Hematopoietic multipotent progenitor cell treated with erythropoietin and hydrocortisone succinate and interleukin-3 and kit ligand, for 4 days (in vitro differentiated cells): ENCODE data around the gene USP37.

Experiments used
- DNase-seq: peaks from one replicate; pipeline ENCODE4 v3.0.0-alpha.2; 2015

The USP37 gene

DNA sequence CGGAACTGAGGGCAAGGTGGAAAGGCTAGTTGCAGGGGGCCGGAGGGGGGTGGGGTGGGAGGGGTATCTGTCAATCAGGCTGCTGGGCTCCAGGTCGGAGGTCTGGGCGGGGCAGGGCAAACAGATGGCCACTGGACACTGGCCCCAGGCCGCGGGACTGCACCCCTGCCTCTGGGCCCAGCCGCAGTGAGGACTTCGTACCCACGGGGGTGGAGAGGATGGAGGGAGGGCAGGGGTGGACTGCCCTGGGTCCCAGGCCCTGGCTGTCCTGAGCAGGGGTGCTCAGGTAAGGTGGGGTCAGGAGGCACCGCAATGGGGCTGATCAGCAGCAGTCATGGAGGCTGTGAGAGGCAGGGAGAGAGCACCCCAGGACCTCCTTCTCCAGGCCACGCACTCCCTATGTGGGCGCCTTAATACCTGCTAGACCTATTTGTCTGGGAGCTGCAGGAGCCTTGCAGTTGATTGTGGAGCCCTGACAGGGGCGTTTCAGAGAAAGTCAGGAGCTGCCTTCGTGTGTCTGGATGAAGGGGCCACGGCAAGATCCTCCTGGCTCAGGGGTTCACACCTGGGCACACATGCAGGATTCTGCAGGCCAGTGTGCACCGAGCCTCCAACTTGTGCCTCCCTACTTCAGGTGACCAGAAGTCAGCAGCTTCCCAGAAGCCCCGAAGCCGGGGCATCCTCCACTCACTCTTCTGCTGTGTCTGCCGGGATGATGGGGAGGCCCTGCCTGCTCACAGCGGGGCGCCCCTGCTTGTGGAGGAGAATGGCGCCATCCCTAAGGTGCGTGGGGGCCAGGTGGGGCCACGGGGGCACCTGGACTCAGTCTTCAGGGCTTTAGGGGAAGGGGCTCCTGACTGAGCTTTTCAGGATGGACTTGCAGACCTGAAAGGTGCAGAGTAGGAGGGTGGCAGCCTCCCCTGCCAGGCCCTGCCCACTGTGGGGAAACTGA is 166.9 kb downstream of the USP37 start:
- DNase-seq = no peak
